HG02885 (cell line): ENCODE measurements around the gene AARSD1.
"Not testable (repeated sequence)": the region's sequence is repeated elsewhere in the genome, so short reads cannot be mapped to it uniquely, and the experiment has no call there.

Experiments
- ATAC-seq: cut with Tn5 transposase; IDR thresholded peaks from one replicate; pipeline ENCODE4 v1.9.1; 2021; ENCODE audit warnings: mild to moderate bottlenecking; ENCODE audit not compliant: unreplicated experiment, poor library complexity

Gene AARSD1

GRCh38 chr17:42964161-42964932 lies at the start of gene AARSD1:
TSS of gene AARSD1 (minus strand) at chr17:42964454. CDS start at chr17:42964440, 14 bp downstream.
- ATAC-seq: peak; percentile 83

- ATAC-seq: no peak
Measured at GRCh38 chr17:43013296-43013695, 49.0 kb upstream of the AARSD1 start.

GRCh38 chr17:43011728-43012472 lies 47.6 kb upstream of the AARSD1 start:
- no peak for ATAC-seq

GRCh38 chr17:43010667-43011308 lies 46.5 kb upstream of the AARSD1 start:
- no peak for ATAC-seq

GRCh38 chr17:43006639-43007551 lies 42.6 kb upstream of the AARSD1 start, which contains the start of gene IFI35:
TSS of gene IFI35 (plus strand) at chr17:43006784. CDS start at chr17:43006948, 164 bp downstream.
- ATAC-seq: peak; percentile 82

GRCh38 chr17:43003542-43004172 lies 39.4 kb upstream of the AARSD1 start:
- no peak for ATAC-seq

GRCh38 chr17:43000894-43001293 lies 36.6 kb upstream of the AARSD1 start:
- ATAC-seq: not testable (repeated sequence)

- ATAC-seq: no peak
Measured at GRCh38 chr17:42999003-42999525, 34.8 kb upstream of the AARSD1 start.

- ATAC-seq: peak; percentile 95
Measured at GRCh38 chr17:42997984-42998938, 34.0 kb upstream of the AARSD1 start, which contains the start of gene RPL27. TSS of gene RPL27 (plus strand) at chr17:42998419. CDS start at chr17:42998751, 332 bp downstream.

GRCh38 chr17:42997390-42997983 lies 33.2 kb upstream of the AARSD1 start:
- ATAC-seq: no peak

GRCh38 chr17:42993913-42994312 lies 29.7 kb upstream of the AARSD1 start:
- not testable (repeated sequence) for ATAC-seq

GRCh38 chr17:42992872-42993271 lies 28.6 kb upstream of the AARSD1 start:
- ATAC-seq: no peak

GRCh38 chr17:42991471-42991870 lies 27.2 kb upstream of the AARSD1 start:
- ATAC-seq: no peak

GRCh38 chr17:42989726-42990652 lies 25.7 kb upstream of the AARSD1 start:
- no peak for ATAC-seq

GRCh38 chr17:42989141-42989540 lies 24.9 kb upstream of the AARSD1 start:
- no peak for ATAC-seq

GRCh38 chr17:42985225-42985624 lies 21.0 kb upstream of the AARSD1 start:
- no peak for ATAC-seq

- no peak for ATAC-seq
Measured at GRCh38 chr17:42982266-42982665, 18.0 kb upstream of the AARSD1 start.
